Neural crest cell (in vitro differentiated cells): ENCODE results near the gene ALK. TPM values are rescaled to one million over a fixed set of nuclear protein-coding genes. Genes with fewer than 3 reads are reported as not detected.

Source experiments
- DNase-seq: peaks from one replicate; pipeline ENCODE4 v3.0.0; 2021; ENCODE audit warnings: low read depth, mixed read lengths, low spot score
- H3K27ac Mint-ChIP-seq: one replicate; pipeline ENCODE4 v1.8.0; 2021; ENCODE audit warnings: mild to moderate bottlenecking, mixed read lengths; ENCODE audit not compliant: unreplicated experiment
- H3K27me3 Mint-ChIP-seq: 2 replicates; pipeline ENCODE4 v1.8.0; 2021; ENCODE audit warnings: low read depth, mild to moderate bottlenecking, mixed read lengths
- H3K36me3 Mint-ChIP-seq: 2 replicates; pipeline ENCODE4 v1.8.0; 2021; ENCODE audit warnings: low read depth, mild to moderate bottlenecking, mixed read lengths
- H3K4me1 Mint-ChIP-seq: 2 replicates; pipeline ENCODE4 v1.8.0; 2021; ENCODE audit warnings: mixed read lengths
- H3K4me3 Mint-ChIP-seq: one replicate; pipeline ENCODE4 v1.8.0; 2021; ENCODE audit warnings: mild to moderate bottlenecking, mixed read lengths
- H3K9me3 Mint-ChIP-seq: 2 replicates; pipeline ENCODE4 v1.8.0; 2021; ENCODE audit warnings: mixed read lengths
- CTCF ChIP-seq: fragments of 200-600 bp; sonication (generic); conservative IDR thresholded peaks from 2 replicates; pipeline ENCODE4 v1.5.0; 2021; ENCODE audit warnings: antibody characterized with exemption, mild to moderate bottlenecking
- total RNA-seq: library from RNA; stranded (reverse); gene quantifications from 2 replicates; pipeline ENCODE4 v1.2.1, GENCODE V29; 2021

The ALK gene
- total RNA-seq, 1 donor from 2014 or later = 2.0 TPM

- Mint-ChIP-seq H3K4me3 (no peak overlapping the region), H3K27ac (peak overlapping the region; percentile 13), H3K9me3 (no peaks in the 10 kb centered on the region), H3K36me3 (no peaks in the 10 kb centered on the region), H3K4me1 (peaks cover 6% of the 10 kb centered on the region), H3K27me3 (peaks cover 20% of the 10 kb centered on the region)
- TF ChIP-seq CTCF = no peak
- no peak for DNase-seq
Observed at GRCh38 chr2:29273685-29274611, 647.4 kb downstream of the ALK start.

GRCh38 chr2:29273004-29273684, 648.2 kb downstream of the ALK start:
- Mint-ChIP-seq H3K9me3 (no peaks in the 10 kb centered on the region), H3K36me3 (no peaks in the 10 kb centered on the region), H3K27ac (no peak overlapping the region), H3K4me3 (no peak overlapping the region), H3K27me3 (peaks cover 17% of the 10 kb centered on the region), H3K4me1 (peaks cover 7% of the 10 kb centered on the region)
- no peak for TF ChIP-seq CTCF
- DNase-seq = no peak

GRCh38 chr2:29272311-29272710, 649.1 kb downstream of the ALK start:
- Mint-ChIP-seq H3K4me1 (peaks cover 15% of the 10 kb centered on the region), H3K9me3 (peaks cover 2% of the 10 kb centered on the region), H3K27ac (no peak overlapping the region), H3K4me3 (no peak overlapping the region), H3K36me3 (no peaks in the 10 kb centered on the region), H3K27me3 (peaks cover 9% of the 10 kb centered on the region)
- no peak for DNase-seq
- TF ChIP-seq CTCF = no peak

GRCh38 chr2:29270701-29271121, 650.7 kb downstream of the ALK start:
- no peaks in the 10 kb centered on the region for H3K36me3 Mint-ChIP-seq
- no peak overlapping the region for H3K4me3 Mint-ChIP-seq
- no peak for TF ChIP-seq CTCF
- H3K27me3 Mint-ChIP-seq = no peaks in the 10 kb centered on the region
- peaks cover 17% of the 10 kb centered on the region for H3K4me1 Mint-ChIP-seq
- no peak for DNase-seq
- peaks cover 3% of the 10 kb centered on the region for H3K9me3 Mint-ChIP-seq
- H3K27ac Mint-ChIP-seq = no peak overlapping the region

GRCh38 chr2:29269765-29270109, 651.6 kb downstream of the ALK start:
- no peak for DNase-seq
- Mint-ChIP-seq H3K27ac (no peak overlapping the region), H3K36me3 (no peaks in the 10 kb centered on the region), H3K9me3 (peaks cover 3% of the 10 kb centered on the region), H3K4me3 (no peak overlapping the region), H3K27me3 (no peaks in the 10 kb centered on the region), H3K4me1 (peaks cover 17% of the 10 kb centered on the region)
- TF ChIP-seq CTCF = no peak
